IPS-18c (cell line): Measurements from ENCODE around the gene MEGF11.

ENCODE experiments used
- H3K4me3 ChIP-seq: 2 replicates; pipeline ENCODE4 v1.7.0; 2013; ENCODE audit warnings: low read depth, mild to moderate bottlenecking, low read length, moderate library complexity; ENCODE audit not compliant: insufficient read depth
- H3K9me3 ChIP-seq: one replicate; pipeline ENCODE4 v1.6.1; 2013; ENCODE audit warnings: mild to moderate bottlenecking, low read length, moderate library complexity; ENCODE audit not compliant: control insufficient read depth, insufficient read depth

The MEGF11 gene

DNA sequence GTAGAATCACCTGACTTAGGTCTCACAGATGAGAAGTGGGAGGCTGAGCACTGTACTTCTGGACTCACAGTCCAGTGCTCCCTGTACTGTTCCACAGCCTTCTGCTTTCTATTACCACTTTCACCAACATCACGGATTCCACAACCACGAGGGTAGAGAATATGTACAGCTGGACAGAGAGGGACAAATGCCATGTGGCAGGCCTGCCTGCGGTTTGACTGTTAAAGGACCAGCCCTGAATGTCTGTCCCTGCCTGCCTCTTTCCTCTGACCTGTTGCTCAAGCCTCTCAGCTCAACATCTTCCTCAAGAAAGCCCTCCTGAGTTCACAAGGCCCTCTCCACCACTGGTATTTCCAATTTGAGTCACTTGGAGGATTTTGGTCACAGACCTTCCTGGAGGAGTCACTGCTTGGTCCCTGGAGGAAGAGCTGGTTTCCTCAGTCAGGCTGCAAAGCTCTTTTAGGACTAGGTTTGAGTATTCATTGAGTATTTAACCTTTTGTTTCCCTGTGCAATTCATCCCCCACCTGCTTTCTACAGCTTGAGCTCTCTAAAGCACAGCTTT is 335.1 kb downstream of the MEGF11 start:
- Histone ChIP-seq H3K4me3 (no peak overlapping the region), H3K9me3 (no peaks in the 10 kb centered on the region)

GRCh38 chr15:65917936-65918335 is 335.6 kb downstream of the MEGF11 start:
- no peaks in the 10 kb centered on the region for H3K9me3 ChIP-seq

GRCh38 chr15:65917407-65917756 is 336.2 kb downstream of the MEGF11 start:
- Histone ChIP-seq H3K4me3 (no peak overlapping the region), H3K9me3 (no peaks in the 10 kb centered on the region)

More at GRCh38 chr15:65917936-65918335, 335.6 kb downstream of the MEGF11 start:
- H3K4me3 ChIP-seq: no peak overlapping the region

DNA sequence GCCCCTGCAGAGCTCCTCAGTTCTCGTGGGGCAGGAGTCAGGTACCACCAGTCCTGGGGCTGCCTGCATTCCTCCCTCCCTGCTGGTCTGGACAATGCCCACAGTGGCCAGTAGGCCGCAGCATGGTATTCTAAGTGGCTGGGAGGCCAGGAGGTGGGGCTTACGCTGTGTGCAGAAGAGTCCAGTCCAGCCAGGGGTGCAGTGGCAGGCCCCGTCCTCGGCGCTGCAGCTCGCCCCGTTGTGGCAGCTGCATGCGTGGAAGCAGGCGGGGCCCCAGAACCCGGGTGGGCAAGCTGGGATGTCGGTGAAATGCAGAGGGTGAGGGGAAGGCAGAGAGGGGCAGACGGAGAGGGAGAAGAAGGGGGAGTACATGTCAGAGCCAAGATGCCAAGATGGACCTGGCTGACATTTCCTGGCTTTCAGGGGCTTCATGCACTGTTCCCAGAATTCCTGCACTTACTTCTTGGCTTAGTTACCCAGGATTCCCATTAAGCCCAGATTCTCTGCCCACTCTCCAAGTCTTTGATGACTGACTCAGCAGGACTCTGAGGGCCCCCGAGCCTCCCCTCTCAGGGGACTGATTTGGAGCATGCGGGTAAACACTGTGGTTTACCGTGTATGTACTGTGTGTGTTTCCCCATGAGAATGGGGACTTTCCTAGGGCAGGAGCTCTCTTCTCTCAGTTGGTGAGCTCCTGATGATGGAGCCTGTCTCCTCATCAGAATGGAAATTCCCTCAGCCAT is 336.7 kb downstream of the MEGF11 start:
- H3K4me3 ChIP-seq: no peak overlapping the region; the same call in 1 of the 2 replicates
- no peaks in the 10 kb centered on the region for H3K9me3 ChIP-seq

DNA sequence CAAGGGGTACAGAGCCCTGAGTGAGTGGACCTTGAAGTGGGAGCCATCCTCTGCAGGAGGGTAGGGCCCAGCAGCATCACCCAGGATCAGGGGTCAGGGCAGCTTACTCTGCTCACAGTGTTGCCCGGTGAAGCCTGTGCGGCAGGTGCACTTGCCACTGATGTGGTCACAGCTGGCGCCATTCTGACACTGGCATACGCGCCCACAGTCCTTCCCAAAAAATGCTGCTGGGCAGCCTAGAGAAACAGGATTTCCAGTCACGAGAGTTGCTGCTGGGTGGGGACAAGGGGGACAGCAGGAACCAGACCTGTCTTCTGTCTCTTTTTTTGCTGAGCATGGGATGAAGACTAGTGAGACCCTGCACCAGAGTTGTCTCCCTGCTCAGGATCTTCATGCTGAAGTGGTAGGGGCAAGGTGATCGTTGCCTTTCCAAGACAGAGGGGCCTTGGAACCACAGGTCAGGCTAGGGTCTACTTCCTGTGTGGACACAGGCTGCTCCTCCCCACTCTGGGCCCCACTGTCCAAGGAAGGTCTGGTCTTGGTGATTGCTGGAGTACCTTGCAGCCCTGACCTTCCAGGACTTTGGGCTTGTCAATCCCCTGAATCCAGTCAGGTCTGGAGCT is 337.4 kb downstream of the MEGF11 start:
- Histone ChIP-seq H3K4me3 (no peak overlapping the region), H3K9me3 (no peaks in the 10 kb centered on the region)

DNA sequence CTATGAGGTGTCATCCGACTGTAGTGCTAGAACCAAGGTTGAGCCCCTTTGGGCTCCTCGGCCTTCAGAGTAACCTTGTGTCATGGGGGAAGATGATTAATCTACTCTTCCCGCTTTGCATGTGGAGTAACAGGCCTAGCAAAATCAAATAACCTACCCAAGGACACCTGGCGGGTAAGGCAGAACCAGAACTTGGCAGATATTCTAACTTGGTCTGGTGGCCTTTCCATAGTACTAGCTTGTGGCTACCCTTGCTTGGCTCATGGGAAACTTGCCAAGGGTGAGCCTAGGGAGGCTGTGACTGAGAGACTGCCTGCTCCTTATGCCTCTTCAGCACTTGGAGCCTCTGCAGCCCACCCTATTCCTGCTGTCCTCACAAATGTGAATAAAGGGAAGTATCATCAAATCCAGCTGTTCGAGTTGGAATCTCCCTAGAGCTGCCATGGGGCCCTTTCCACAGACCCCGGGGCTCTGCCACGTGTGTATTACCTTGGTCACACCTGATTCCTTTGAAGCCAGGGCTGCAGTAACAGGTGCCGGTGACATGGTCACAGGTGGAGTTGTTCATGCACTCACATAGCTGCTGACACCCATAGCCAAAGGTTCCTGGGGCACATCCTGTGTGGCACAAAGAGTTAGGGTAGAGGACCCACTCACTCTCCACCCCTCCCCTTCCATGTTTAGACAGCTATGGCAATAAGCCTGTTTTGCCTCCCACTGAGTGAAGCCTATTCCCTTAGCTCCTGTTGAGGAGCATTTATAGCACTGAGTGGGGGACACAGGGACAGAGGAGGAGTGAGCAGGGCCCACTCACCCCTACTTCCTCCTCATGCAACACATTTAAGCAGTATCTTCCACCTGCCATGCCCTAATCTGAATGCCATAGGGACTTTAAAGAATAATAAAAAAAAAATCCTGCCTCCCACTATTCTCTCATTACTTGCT is 338.3 kb downstream of the MEGF11 start:
- H3K9me3 ChIP-seq: no peaks in the 10 kb centered on the region

GRCh38 chr15:65914386-65914785 is 339.2 kb downstream of the MEGF11 start:
- Histone ChIP-seq H3K9me3 (no peaks in the 10 kb centered on the region), H3K4me3 (no peak overlapping the region)

More for the DNA sequence above, 338.3 kb downstream of the MEGF11 start:
- no peak overlapping the region for H3K4me3 ChIP-seq

DNA sequence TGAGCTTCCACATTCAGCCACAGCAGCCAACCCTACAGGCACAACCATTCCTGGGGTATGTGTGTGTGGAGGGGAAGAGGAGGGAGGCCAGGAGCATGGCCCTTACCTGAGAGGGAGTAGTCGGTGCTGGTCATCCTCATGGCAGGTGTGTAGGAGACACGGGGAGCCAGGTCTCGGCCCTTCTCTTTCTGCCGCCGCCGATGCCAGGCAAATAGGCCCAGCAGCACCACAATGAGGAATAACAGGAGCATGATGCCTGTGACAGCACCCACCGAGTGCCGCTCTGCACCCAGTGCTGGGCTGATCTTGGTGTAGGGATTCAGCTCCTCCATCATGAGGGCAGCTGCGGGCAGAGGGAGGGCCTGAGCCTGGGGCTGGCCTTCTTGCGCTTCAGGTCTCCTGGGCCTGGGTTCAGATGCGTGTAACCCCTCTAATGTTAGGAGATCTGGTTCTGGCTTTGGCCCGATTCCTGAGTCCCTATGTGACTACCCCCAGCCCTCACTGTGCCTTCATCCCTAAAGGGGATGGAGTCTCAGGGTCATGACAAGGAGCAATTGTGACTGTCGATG is 339.8 kb downstream of the MEGF11 start:
- no peaks in the 10 kb centered on the region for H3K9me3 ChIP-seq

GRCh38 chr15:65912235-65912634 is 341.3 kb downstream of the MEGF11 start:
- Histone ChIP-seq H3K4me3 (no peak overlapping the region), H3K9me3 (no peaks in the 10 kb centered on the region)

More for the DNA sequence above, 339.8 kb downstream of the MEGF11 start:
- no peak overlapping the region for H3K4me3 ChIP-seq

GRCh38 chr15:65910341-65910740 is 343.2 kb downstream of the MEGF11 start:
- Histone ChIP-seq H3K9me3 (no peaks in the 10 kb centered on the region), H3K4me3 (no peak overlapping the region)

DNA sequence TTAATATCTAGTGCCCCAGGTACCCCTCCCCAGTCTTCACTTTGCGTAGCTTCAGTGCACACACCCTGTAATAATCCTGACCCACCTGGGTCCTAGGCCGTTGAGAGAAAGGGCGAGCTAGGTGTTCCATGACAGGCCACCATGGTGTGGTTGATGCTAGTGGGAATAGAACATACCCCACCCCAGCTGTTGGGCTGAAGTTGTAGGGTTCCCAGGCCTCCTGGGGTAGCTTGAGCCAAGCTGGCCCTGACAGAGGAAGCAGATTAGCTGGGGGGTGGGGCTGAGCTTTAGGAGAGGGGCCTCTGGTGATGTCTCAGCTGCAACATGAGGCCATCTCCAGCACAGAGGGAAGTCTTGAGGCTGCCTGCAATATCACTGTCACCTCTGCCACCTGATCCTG is 343.7 kb downstream of the MEGF11 start:
- no peak overlapping the region for H3K4me3 ChIP-seq
- no peaks in the 10 kb centered on the region for H3K9me3 ChIP-seq

DNA sequence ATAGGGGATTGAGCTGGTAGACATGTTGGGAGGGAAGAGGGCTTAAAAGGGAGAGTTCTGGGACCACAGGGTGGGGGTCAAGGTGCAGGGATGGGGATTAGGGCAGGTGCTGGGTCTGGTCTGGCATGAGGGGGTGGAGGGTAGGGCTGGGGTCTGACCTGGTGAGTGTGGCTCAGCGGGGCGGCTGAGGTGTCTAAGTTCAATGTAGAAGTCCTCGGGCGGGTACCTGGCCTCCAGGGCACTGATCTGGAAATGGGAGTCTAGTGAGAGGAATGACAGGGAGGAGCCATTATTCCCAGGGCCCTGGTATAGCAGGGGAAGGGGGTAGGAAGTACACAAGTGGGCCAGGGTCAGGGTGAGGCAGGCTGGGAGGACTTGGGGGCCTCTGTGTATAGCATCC is 344.7 kb downstream of the MEGF11 start:
- H3K9me3 ChIP-seq: no peaks in the 10 kb centered on the region
- H3K4me3 ChIP-seq: no peak overlapping the region

GRCh38 chr15:65907661-65908060 is 345.9 kb downstream of the MEGF11 start:
- Histone ChIP-seq H3K9me3 (no peaks in the 10 kb centered on the region), H3K4me3 (no peak overlapping the region)

DNA sequence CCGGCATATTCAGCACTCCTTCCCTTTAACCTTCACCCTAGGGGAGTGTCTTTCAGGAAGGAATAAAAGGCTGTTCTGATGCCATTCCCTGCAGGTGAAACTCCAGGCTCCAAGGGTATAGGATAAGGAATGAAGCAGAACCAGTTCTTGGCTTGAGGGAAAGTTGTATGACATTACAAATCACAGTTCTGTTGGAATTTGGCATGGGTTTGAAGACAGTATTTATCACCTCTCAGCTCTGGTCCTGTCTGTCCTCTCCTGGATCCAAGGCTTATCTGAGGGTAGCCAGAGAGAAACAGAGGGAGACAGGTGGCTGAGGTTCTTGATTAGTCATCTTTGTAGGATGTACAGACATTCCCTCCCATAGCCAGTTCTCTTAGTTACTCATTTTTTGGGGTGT is 347.2 kb downstream of the MEGF11 start:
- Histone ChIP-seq H3K4me3 (no peak overlapping the region), H3K9me3 (no peaks in the 10 kb centered on the region)

DNA sequence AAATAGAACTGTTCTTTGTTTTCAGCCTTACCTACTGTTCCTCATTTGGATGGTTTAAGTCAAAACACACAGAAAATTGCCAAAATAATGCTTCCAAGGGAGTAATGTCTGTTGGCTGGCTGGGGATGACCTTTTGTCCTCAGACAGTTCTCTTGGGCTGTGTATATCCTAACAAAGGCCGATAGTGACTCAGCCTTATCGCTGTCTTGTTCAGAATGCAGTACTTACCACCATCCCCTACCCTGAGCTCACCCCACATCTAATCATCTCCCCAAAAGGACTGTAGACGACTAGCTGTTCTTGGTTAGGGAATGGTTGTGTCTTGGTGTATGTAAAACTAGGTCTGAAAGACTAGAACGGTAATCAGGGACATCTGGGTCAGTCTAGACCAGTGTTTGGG is 349.2 kb downstream of the MEGF11 start:
- Histone ChIP-seq H3K4me3 (no peak overlapping the region), H3K9me3 (no peaks in the 10 kb centered on the region)

GRCh38 chr15:65903296-65904073 is 350.1 kb downstream of the MEGF11 start:
- Histone ChIP-seq H3K4me3 (no peak overlapping the region), H3K9me3 (no peaks in the 10 kb centered on the region)
